ENCODE results near the gene NEDD4L. TPM values are rescaled to one million over a fixed set of nuclear protein-coding genes. Genes with fewer than 3 reads are reported as not detected.

Gene NEDD4L
- total and polyA plus RNA-seq, 10 of the 15 experiments (the other 5 are each of a cell fraction or from before 2014, with no cell fraction given), result 7.4 to 24.0 (median 17.7) TPM

DNA sequence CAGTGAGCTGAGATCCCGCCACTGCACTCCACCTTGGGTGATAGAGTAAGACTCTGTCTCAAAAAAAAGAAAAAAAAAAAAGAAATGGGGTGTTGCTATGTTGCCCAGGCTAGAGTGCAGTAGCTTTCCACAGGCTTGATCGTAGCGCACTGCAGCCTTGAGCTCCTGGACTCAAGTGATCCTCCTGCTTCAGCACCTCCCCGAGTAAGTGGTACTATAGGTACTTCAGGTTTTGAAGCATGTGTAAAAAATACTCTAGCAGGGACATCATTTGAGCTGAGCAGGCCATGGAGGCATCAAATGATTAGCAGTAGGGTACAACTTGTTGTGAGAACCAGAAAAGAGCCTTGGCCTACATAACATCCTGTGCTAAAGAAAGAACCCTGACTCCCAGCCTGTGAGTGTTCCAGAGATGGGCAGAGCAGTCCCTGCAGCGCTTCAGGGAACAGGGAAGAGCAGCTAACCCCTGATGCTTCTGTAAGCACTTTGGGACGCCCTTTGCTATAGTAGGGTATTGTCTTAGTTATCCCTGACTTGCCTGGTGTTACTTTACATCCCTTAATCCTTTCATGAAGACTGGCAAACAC lies 119.1 kb downstream of the NEDD4L start:
- H3K9me3 ChIP-seq (replicated peaks; ENCODE audit: control insufficient read depth, insufficient read depth, low read length), result no peaks in the 10 kb centered on the region
- no peak for FAIRE-seq
- no TSS peak for BruUV-seq (replicated peaks)

DNA sequence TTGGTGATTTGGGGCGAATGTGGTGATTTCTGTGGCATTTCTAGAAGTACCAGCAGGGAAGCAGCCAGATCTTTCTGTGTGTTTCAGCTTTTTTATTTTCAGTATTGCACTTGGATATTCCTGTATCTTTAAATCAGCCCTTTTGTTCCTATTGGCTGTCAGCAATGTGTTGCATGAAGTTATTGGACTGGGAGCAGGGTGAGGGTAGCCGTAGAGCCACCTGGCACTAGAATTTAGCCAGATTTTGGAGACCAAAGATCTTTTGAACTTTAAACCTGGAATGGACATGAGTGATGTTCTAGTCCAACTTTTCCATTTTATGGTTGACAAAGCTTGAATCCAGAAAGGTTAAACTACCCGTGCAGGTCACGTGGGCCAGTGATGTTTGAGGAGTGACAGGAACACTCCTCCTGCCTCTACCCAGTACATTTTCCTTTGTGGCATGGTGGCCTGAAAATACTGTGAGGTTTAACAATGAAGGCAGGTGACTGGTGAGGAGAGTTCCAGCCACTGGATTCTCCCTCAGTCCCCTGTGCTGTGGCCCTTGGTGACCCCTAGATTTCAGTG lies 122.3 kb downstream of the NEDD4L start:
- H3K9ac ChIP-seq (ENCODE audit: control insufficient read depth, insufficient read depth, low read length), result no peak overlapping the region
- FAIRE-seq (no peak), DNase-seq (ENCODE audit: low read depth, low spot score) (no peak), ATAC-seq (no peak)
- in situ Hi-C loops (cut with MboI) (no loop called here), intact Hi-C loops (cut with micrococcal nuclease; ENCODE audit: unreplicated experiment) (no loop called here)
- no peak overlapping the region for H2AFZ ChIP-seq (ENCODE audit: control insufficient read depth, low read depth, low read length)
- no TSS peak for BruUV-seq (replicated peaks)
- RAD21 ChIA-PET (ENCODE audit: unreplicated experiment), result no interaction called here
- H3K27ac ChIP-seq (ENCODE audit: control insufficient read depth, insufficient read depth), result no peak overlapping the region
- H3K4me2 ChIP-seq (ENCODE audit: control insufficient read depth, insufficient read depth), result no peak overlapping the region
- CTCF ChIA-PET, result interaction anchor here (0.6 to 1.1 kb wide), 2 partner anchors 31 to 145 kb away, joined by 3 to 4 read pairs; no protein-coding TSS in a partner anchor
- H3K9me3 ChIP-seq (replicated peaks; ENCODE audit: control insufficient read depth, insufficient read depth, low read length), result no peaks in the 10 kb centered on the region
- no peak overlapping the region for H3K4me3 ChIP-seq
- H4K20me1 ChIP-seq (ENCODE audit: control insufficient read depth, insufficient read depth), result no peaks in the 10 kb centered on the region
- 45% methylated on average over 4 of the region's 4 CpGs for WGBS (ENCODE audit: insufficient coverage, insufficient replicate concordance, low lambda C conversion rate, missing lambda C conversion rate)
- no peaks in the 10 kb centered on the region for H3K27me3 ChIP-seq (replicated peaks in 1 of 2; ENCODE audit: control insufficient read depth in 2 of 2, insufficient read depth in 2 of 2, low read length in 1 of 2)
- SMC1A ChIA-PET (ENCODE audit: uncharacterized antibody, unreplicated experiment), result interaction anchor here (0.6 to 1.2 kb wide), 3 partner anchors 9 to 617 kb away, joined by 3 read pairs; no protein-coding TSS in a partner anchor
- TF ChIP-seq HDAC6 (IDR thresholded peaks at IDR 0.05; ENCODE audit: unreplicated experiment) (no peak), SREBF2 (IDR thresholded peaks at IDR 0.05; ENCODE audit: low read length) (no peak), CREB1 (IDR thresholded peaks at IDR 0.05; ENCODE audit: low read depth) (no peak)
- H3K79me2 ChIP-seq (ENCODE audit: control insufficient read depth, insufficient read depth, low read length), result no peaks in the 10 kb centered on the region
- no peaks in the 10 kb centered on the region for H3K4me1 ChIP-seq (ENCODE audit: control insufficient read depth, insufficient read depth, low read length)
- POLR2A ChIA-PET, result interaction anchor here (0.6 kb wide), 1 partner anchor 874 kb away, joined by 3 read pairs; no protein-coding TSS in a partner anchor
- H3K36me3 ChIP-seq (ENCODE audit: control insufficient read depth in 2 of 2, insufficient read depth in 2 of 2, low read length in 1 of 2), result no peaks in the 10 kb centered on the region; a peak in 1 of 4 replicates

More for the DNA sequence above, 119.1 kb downstream of the NEDD4L start:
- H3K27ac ChIP-seq (ENCODE audit: control insufficient read depth, insufficient read depth), result no peak overlapping the region
- no peaks in the 10 kb centered on the region for H3K27me3 ChIP-seq (replicated peaks in 1 of 2; ENCODE audit: control insufficient read depth in 2 of 2, insufficient read depth in 2 of 2, low read length in 1 of 2)
- H3K9ac ChIP-seq (ENCODE audit: control insufficient read depth, insufficient read depth, low read length), result no peak overlapping the region
- DNase-seq (ENCODE audit: low read depth, low spot score) (no peak), ATAC-seq (no peak)
- ChIA-PET POLR2A (no interaction called here), RAD21 (ENCODE audit: unreplicated experiment) (no interaction called here), SMC1A (ENCODE audit: uncharacterized antibody, unreplicated experiment) (no interaction called here), CTCF (interaction anchor here (1.0 to 1.5 kb wide), 2 partner anchors 18 to 28 kb away, joined by 3 to 6 read pairs; no protein-coding TSS in a partner anchor)
- no peak overlapping the region for H2AFZ ChIP-seq (ENCODE audit: control insufficient read depth, low read depth, low read length)
- H3K4me2 ChIP-seq (ENCODE audit: control insufficient read depth, insufficient read depth), result no peak overlapping the region
- H3K4me1 ChIP-seq (ENCODE audit: control insufficient read depth, insufficient read depth, low read length), result no peaks in the 10 kb centered on the region
- no peaks in the 10 kb centered on the region for H4K20me1 ChIP-seq (ENCODE audit: control insufficient read depth, insufficient read depth)
- WGBS (ENCODE audit: insufficient coverage, insufficient replicate concordance, low lambda C conversion rate, missing lambda C conversion rate), result 37% methylated on average over 6 of the region's 6 CpGs
- no peaks in the 10 kb centered on the region for H3K79me2 ChIP-seq (ENCODE audit: control insufficient read depth, insufficient read depth, low read length)
- TF ChIP-seq GATAD2B (conservative IDR thresholded peaks at IDR 0.05; ENCODE audit: low read depth) (no peak), NFYB (IDR thresholded peaks at IDR 0.05; ENCODE audit: insufficient read depth, low read depth, low read length) (no peak), SMARCA5 (IDR thresholded peaks at IDR 0.05) (no peak), DPF2 (IDR thresholded peaks at IDR 0.05) (no peak), ESRRA (IDR thresholded peaks at IDR 0.05; ENCODE audit: low read length) (no peak), TBL1XR1 (IDR thresholded peaks at IDR 0.05; ENCODE audit: low read depth, low read length) (no peak)
- H3K36me3 ChIP-seq (ENCODE audit: control insufficient read depth in 2 of 2, insufficient read depth in 2 of 2, low read length in 1 of 2), result no peaks in the 10 kb centered on the region
- H3K4me3 ChIP-seq, result no peak overlapping the region
- in situ Hi-C loops (cut with MboI) (no loop called here), intact Hi-C loops (cut with micrococcal nuclease; ENCODE audit: unreplicated experiment) (no loop called here)
